Stimulated activated naive CD8-positive, alpha-beta T cell treated with anti-CD3 and anti-CD28 coated beads, Interleukin-15, amount 100 ng/mL, for 72 hours (primary cell): ENCODE results near the gene OGG1.

Experiments used
- ATAC-seq: fragments of 150-1000 bp; cut with Tn5 transposase; 2 replicates; pipeline ENCODE4 v1.10.0; 2021; ENCODE audit warnings: mild to moderate bottlenecking, moderate library complexity
- DNase-seq, 2 donors: peaks; one replicate each; pipeline ENCODE4 v3.0.0; 2021 to 2022
- H3K27ac Mint-ChIP-seq, 2 donors: one replicate each; pipeline ENCODE4 v1.8.0; 2022; ENCODE audit warnings: mild to moderate bottlenecking in 2 of 2, mixed read lengths in 2 of 2, moderate library complexity in 2 of 2
- H3K27me3 Mint-ChIP-seq: one replicate; pipeline ENCODE4 v1.8.0; 2022; ENCODE audit warnings: mixed read lengths
- H3K4me1 Mint-ChIP-seq: one replicate; pipeline ENCODE4 v1.8.0; 2022; ENCODE audit warnings: mild to moderate bottlenecking, mixed read lengths
- H3K4me3 Mint-ChIP-seq, 2 donors: one replicate each; pipeline ENCODE4 v1.8.0; 2022; ENCODE audit warnings: mild to moderate bottlenecking in 2 of 2, mixed read lengths in 2 of 2, moderate library complexity in 1 of 2
- H3K9me3 Mint-ChIP-seq, 2 donors: one replicate each; pipeline ENCODE4 v1.8.0; 2022; ENCODE audit warnings: mixed read lengths in 2 of 2

Gene OGG1

GRCh38 chr3:9749645-9750555 lies at the start of gene OGG1:
Gene OGG1 (plus strand): TSS chr3:9749952. CDS start chr3:9750287, 335 bp downstream.
- Mint-ChIP-seq H3K4me3 (peak within 1 kb of the TSS; percentile 88 to 92), H3K4me1 (peaks cover 67% of the 10 kb centered on the region), H3K27ac (peak within 1 kb of the TSS; percentile 93 to 96), H3K27me3 (no peaks in the 10 kb centered on the region), H3K9me3 (no peaks in the 10 kb centered on the region)
- peak; percentile 96 for ATAC-seq
- peak; percentile 94 to 97 for DNase-seq

- Mint-ChIP-seq H3K9me3 (no peaks in the 10 kb centered on the region), H3K27ac (no peak overlapping the region), H3K4me1 (peaks cover 14% of the 10 kb centered on the region), H3K27me3 (peaks cover 28% of the 10 kb centered on the region), H3K4me3 (no peak overlapping the region)
- DNase-seq (no peak), ATAC-seq (no peak)
These were observed 49.2 kb upstream of the OGG1 start for GRCh38 chr3:9700536-9700935.

GRCh38 chr3:9701006-9701405 lies 48.7 kb upstream of the OGG1 start:
- DNase-seq: no peak
- ATAC-seq: no peak

GRCh38 chr3:9701711-9702110 lies 48.0 kb upstream of the OGG1 start:
- ATAC-seq (no peak), DNase-seq (no peak)
- H3K4me3 Mint-ChIP-seq: no peak overlapping the region
- H3K4me1 Mint-ChIP-seq: peaks cover 14% of the 10 kb centered on the region
- no peaks in the 10 kb centered on the region for H3K9me3 Mint-ChIP-seq
- H3K27me3 Mint-ChIP-seq: peaks cover 39% of the 10 kb centered on the region
- H3K27ac Mint-ChIP-seq: no peak overlapping the region

More at GRCh38 chr3:9701006-9701405, 48.7 kb upstream of the OGG1 start:
- Mint-ChIP-seq H3K27ac (no peak overlapping the region), H3K27me3 (peaks cover 33% of the 10 kb centered on the region), H3K4me3 (no peak overlapping the region), H3K4me1 (peaks cover 14% of the 10 kb centered on the region), H3K9me3 (no peaks in the 10 kb centered on the region)

- ATAC-seq: no peak
These were observed 46.5 kb upstream of the OGG1 start for GRCh38 chr3:9703240-9703639.

GRCh38 chr3:9703736-9704346 lies 45.9 kb upstream of the OGG1 start, which contains the start of gene CPNE9:
Gene CPNE9 (plus strand): TSS chr3:9703833. CDS start chr3:9703997, 164 bp downstream.
- ATAC-seq (peak; percentile 24), DNase-seq (no peak)
- H3K27me3 Mint-ChIP-seq: peaks cover 39% of the 10 kb centered on the region
- no peak within 1 kb of the TSS for H3K27ac Mint-ChIP-seq
- H3K4me1 Mint-ChIP-seq: peaks cover 14% of the 10 kb centered on the region
- H3K4me3 Mint-ChIP-seq: peak within 1 kb of the TSS; percentile 36 to 73
- no peaks in the 10 kb centered on the region for H3K9me3 Mint-ChIP-seq

More at GRCh38 chr3:9703240-9703639, 46.5 kb upstream of the OGG1 start:
- no peak for DNase-seq
- Mint-ChIP-seq H3K4me1 (peaks cover 14% of the 10 kb centered on the region), H3K9me3 (no peaks in the 10 kb centered on the region), H3K27ac (no peak overlapping the region), H3K27me3 (peaks cover 39% of the 10 kb centered on the region), H3K4me3 (no peak overlapping the region)

GRCh38 chr3:9704347-9705322 lies 45.1 kb upstream of the OGG1 start:
- H3K4me3 Mint-ChIP-seq: peak overlapping the region; percentile 68 to 73

GRCh38 chr3:9710174-9710739 lies 39.5 kb upstream of the OGG1 start:
- Mint-ChIP-seq H3K4me1 (peaks cover 6% of the 10 kb centered on the region), H3K4me3 (no peak overlapping the region), H3K27ac (peak overlapping the region in 1 of 2 donors; percentile 3), H3K27me3 (peaks cover 13% of the 10 kb centered on the region), H3K9me3 (no peaks in the 10 kb centered on the region)
- no peak for DNase-seq
- ATAC-seq: peak; percentile 18

More at GRCh38 chr3:9704347-9705322, 45.1 kb upstream of the OGG1 start:
- Mint-ChIP-seq H3K9me3 (no peaks in the 10 kb centered on the region), H3K4me1 (peaks cover 14% of the 10 kb centered on the region), H3K27me3 (peaks cover 39% of the 10 kb centered on the region), H3K27ac (no peak overlapping the region)
- ATAC-seq (peak; percentile 60), DNase-seq (peak; percentile 13 to 17)

- H3K4me3 Mint-ChIP-seq: no peak overlapping the region
- no peaks in the 10 kb centered on the region for H3K27me3 Mint-ChIP-seq
- no peak overlapping the region for H3K27ac Mint-ChIP-seq
- H3K4me1 Mint-ChIP-seq: peaks cover 11% of the 10 kb centered on the region
- DNase-seq (no peak), ATAC-seq (no peak)
- H3K9me3 Mint-ChIP-seq: no peaks in the 10 kb centered on the region
These were observed 37.3 kb upstream of the OGG1 start for GRCh38 chr3:9712415-9712814.

- Mint-ChIP-seq H3K27ac (no peak overlapping the region), H3K4me1 (peaks cover 11% of the 10 kb centered on the region), H3K4me3 (no peak overlapping the region), H3K9me3 (no peaks in the 10 kb centered on the region), H3K27me3 (no peaks in the 10 kb centered on the region)
- ATAC-seq: no peak
- no peak for DNase-seq
These were observed 36.6 kb upstream of the OGG1 start for GRCh38 chr3:9713142-9713541.

GRCh38 chr3:9715136-9715535 lies 34.6 kb upstream of the OGG1 start:
- Mint-ChIP-seq H3K27me3 (no peaks in the 10 kb centered on the region), H3K4me3 (no peak overlapping the region), H3K27ac (no peak overlapping the region), H3K4me1 (peaks cover 9% of the 10 kb centered on the region), H3K9me3 (no peaks in the 10 kb centered on the region)
- no peak for DNase-seq
- ATAC-seq: no peak

- Mint-ChIP-seq H3K27me3 (no peaks in the 10 kb centered on the region), H3K4me1 (peaks cover 6% of the 10 kb centered on the region), H3K27ac (no peak overlapping the region), H3K9me3 (no peaks in the 10 kb centered on the region), H3K4me3 (no peak overlapping the region)
- DNase-seq (peak in 1 of 2 donors; percentile 49), ATAC-seq (peak; percentile 86)
These were observed 33.9 kb upstream of the OGG1 start for GRCh38 chr3:9715764-9716437.

- H3K4me3 Mint-ChIP-seq: no peak overlapping the region
These were observed 32.8 kb upstream of the OGG1 start for GRCh38 chr3:9716801-9717555.

GRCh38 chr3:9717563-9717962 lies 32.2 kb upstream of the OGG1 start:
- Mint-ChIP-seq H3K4me3 (no peak overlapping the region), H3K9me3 (no peaks in the 10 kb centered on the region), H3K27me3 (no peaks in the 10 kb centered on the region), H3K4me1 (peaks cover 6% of the 10 kb centered on the region), H3K27ac (no peak overlapping the region)
- no peak for DNase-seq
- ATAC-seq: no peak

More at GRCh38 chr3:9716801-9717555, 32.8 kb upstream of the OGG1 start:
- DNase-seq (no peak), ATAC-seq (no peak)
- H3K9me3 Mint-ChIP-seq: no peaks in the 10 kb centered on the region
- H3K27me3 Mint-ChIP-seq: no peaks in the 10 kb centered on the region
- H3K27ac Mint-ChIP-seq: no peak overlapping the region
- peaks cover 6% of the 10 kb centered on the region for H3K4me1 Mint-ChIP-seq
